Psoas muscle (tissue), 8 donors: Measurements from ENCODE around the gene CNIH1. TPM values are rescaled to one million over a fixed set of nuclear protein-coding genes. Genes with fewer than 3 reads are reported as not detected.

Experiments
- ATAC-seq, 4 donors: fragments of 200-7000 bp; cut with Tn5 transposase; one replicate each; pipeline ENCODE4 v1.9.1; 2020; ENCODE audit warnings: moderate library complexity in 3 of 4, mild to moderate bottlenecking in 2 of 4
- DNase-seq, 2 donors: peaks; one replicate each; pipeline ENCODE4 v3.0.0-alpha.2; 2020
- H3K27ac ChIP-seq: fragments of 200-600 bp; one replicate; pipeline ENCODE4 v1.8.0; 2022
- H3K27me3 ChIP-seq, 3 donors: fragments of 200-600 bp in 1 of 3; one replicate each; pipeline versions ENCODE4 v1.6.1 to v1.8.0; 2013 to 2022; ENCODE audit warnings: low read length in 2 of 3, mild to moderate bottlenecking in 2 of 3, moderate library complexity in 1 of 3; ENCODE audit not compliant: insufficient read depth in 3 of 3
- H3K36me3 ChIP-seq, 2 donors: fragments of 200-600 bp in 1 of 2; one replicate each; pipeline versions ENCODE4 v1.6.1 to v1.8.0; 2013 to 2022; ENCODE audit warnings: low read depth in 1 of 2, mild to moderate bottlenecking in 1 of 2, moderate library complexity in 1 of 2; ENCODE audit not compliant: insufficient read depth in 1 of 2
- H3K4me1 ChIP-seq: fragments of 200-600 bp; one replicate; pipeline ENCODE4 v1.8.0; 2022
- H3K4me3 ChIP-seq: fragments of 200-600 bp; one replicate; pipeline ENCODE4 v1.8.0; 2022; ENCODE audit warnings: mild to moderate bottlenecking
- H3K9me3 ChIP-seq: fragments of 200-600 bp; one replicate; pipeline ENCODE4 v1.8.0; 2022
- CTCF ChIP-seq: fragments of 200-600 bp; IDR thresholded peaks from one replicate; pipeline ENCODE4 v1.8.0; 2022; ENCODE audit warnings: antibody characterized with exemption
- WGBS, 3 donors: extraction: QIAGEN DNeasy Blood & Tissue Kit; methylation state at CpG; one replicate each; pipeline versions ENCODE4 v1.1.6 to v1.1.7; 2013; 5-methylcytosine and 5-hydroxymethylcytosine counted together
- intact Hi-C, 2 donors: fragments of 100-400 bp; cut with DNase I; formaldehyde crosslinking; loops; one replicate each; pipeline versions ENCODE4 v1.11.0 to v1.14.2; 2022
- polyA plus RNA-seq, 3 donors: library from polyadenylated mRNA; stranded (reverse); fragments of 200-250 nt; gene quantifications; one replicate each; pipeline ENCODE4 v1.2.3, GENCODE V29; 2013
- total RNA-seq, 4 donors: library from RNA; stranded (reverse); fragmentation: NEBNext Ultra II Directional in 2 of 4; extraction: Animal tissue kit (Norgen Biotek cat#: 25700) in 2 of 4; gene quantifications; one replicate each; pipeline versions ENCODE4 v1.2.1 to v1.2.4, GENCODE V29; 2021 to 2023
- donor health status: healthy with polysubstance abuse.
- donor health status: DM: no; HTN: no; CAD: no; lungs with moderate emphysema.
- donor health status: Bipolar disorder and iron deficiency.
- donor health status: healthy.
- donor health status: DM: yes; HTN: yes; CAD: no.
- donor health status: DM: no; HTN: no; CAD: no.
- donor health status: DM: no; HTN: no; CAD: no.
- donor health status: DM: yes; HTN: yes; CAD: no.

CNIH1 gene
- total and polyA plus RNA-seq, 7 donors = 57.8 to 172 (median 79.0) TPM

- Histone ChIP-seq H3K27me3 (no peaks in the 10 kb centered on the region), H3K4me3 (no peak overlapping the region), H3K27ac (no peak overlapping the region), H3K4me1 (no peaks in the 10 kb centered on the region), H3K36me3 (no peaks in the 10 kb centered on the region), H3K9me3 (no peaks in the 10 kb centered on the region)
- no peak for TF ChIP-seq CTCF
- DNase-seq (no peak), ATAC-seq (no peak)
- WGBS, 3 donors = 92 to 99% (median 94%) methylated on average over 3 of the region's 3 CpGs
- intact Hi-C loops = no loop called here
These were observed 12.1 kb upstream of the CNIH1 start for GRCh38 chr14:54453252-54453651.

GRCh38 chr14:54451961-54452360 lies 10.8 kb upstream of the CNIH1 start:
- Histone ChIP-seq H3K4me1 (no peaks in the 10 kb centered on the region), H3K27ac (no peak overlapping the region), H3K9me3 (no peaks in the 10 kb centered on the region), H3K27me3 (no peaks in the 10 kb centered on the region), H3K4me3 (no peak overlapping the region), H3K36me3 (no peaks in the 10 kb centered on the region)
- intact Hi-C loops = no loop called here
- WGBS, 3 donors = 76 to 84% (median 82%) methylated on average over 3 of the region's 3 CpGs
- TF ChIP-seq CTCF = no peak
- ATAC-seq (no peak), DNase-seq (no peak)

- H3K9me3 ChIP-seq = no peaks in the 10 kb centered on the region
- no peak for DNase-seq
- H3K27me3 ChIP-seq = no peaks in the 10 kb centered on the region
- H3K27ac ChIP-seq = no peak overlapping the region
- no peak for TF ChIP-seq CTCF
- H3K4me3 ChIP-seq = no peak overlapping the region
- no peak for ATAC-seq
- 76 to 79% (median 78%) methylated on average over 7 of the region's 7 CpGs for WGBS, 3 donors
- no peaks in the 10 kb centered on the region for H3K4me1 ChIP-seq
- intact Hi-C loops = no loop called here
- no peaks in the 10 kb centered on the region for H3K36me3 ChIP-seq
These were observed 10.0 kb upstream of the CNIH1 start for GRCh38 chr14:54451121-54451601.

- WGBS, 3 donors = 58 to 66% (median 65%) methylated on average over 3 of the region's 3 CpGs
- no peak for ATAC-seq
- H3K27me3 ChIP-seq = no peaks in the 10 kb centered on the region
- H3K9me3 ChIP-seq = no peaks in the 10 kb centered on the region
- TF ChIP-seq CTCF = no peak
- no peak overlapping the region for H3K27ac ChIP-seq
- H3K4me1 ChIP-seq = no peaks in the 10 kb centered on the region
- intact Hi-C loops = no loop called here
- H3K36me3 ChIP-seq = no peaks in the 10 kb centered on the region
- no peak overlapping the region for H3K4me3 ChIP-seq
- DNase-seq = no peak
These were observed 9.4 kb upstream of the CNIH1 start for GRCh38 chr14:54450535-54450934.

- Histone ChIP-seq H3K27ac (no peak overlapping the region), H3K4me1 (no peaks in the 10 kb centered on the region), H3K9me3 (no peaks in the 10 kb centered on the region), H3K27me3 (no peaks in the 10 kb centered on the region), H3K36me3 (no peaks in the 10 kb centered on the region), H3K4me3 (no peak overlapping the region)
- ATAC-seq (no peak), DNase-seq (no peak)
- 88 to 96% (median 90%) methylated on average over 8 of the region's 8 CpGs for WGBS, 3 donors
- intact Hi-C loops = no loop called here
- no peak for TF ChIP-seq CTCF
These were observed 6.1 kb upstream of the CNIH1 start for GRCh38 chr14:54447231-54447692.
